ENCODE results near the gene ATR. TPM values are rescaled to one million over a fixed set of nuclear protein-coding genes. Genes with fewer than 3 reads are reported as not detected.

Gene ATR
- total RNA-seq, 2 donors from 2014 or later: 18.2 to 18.8 TPM

DNA sequence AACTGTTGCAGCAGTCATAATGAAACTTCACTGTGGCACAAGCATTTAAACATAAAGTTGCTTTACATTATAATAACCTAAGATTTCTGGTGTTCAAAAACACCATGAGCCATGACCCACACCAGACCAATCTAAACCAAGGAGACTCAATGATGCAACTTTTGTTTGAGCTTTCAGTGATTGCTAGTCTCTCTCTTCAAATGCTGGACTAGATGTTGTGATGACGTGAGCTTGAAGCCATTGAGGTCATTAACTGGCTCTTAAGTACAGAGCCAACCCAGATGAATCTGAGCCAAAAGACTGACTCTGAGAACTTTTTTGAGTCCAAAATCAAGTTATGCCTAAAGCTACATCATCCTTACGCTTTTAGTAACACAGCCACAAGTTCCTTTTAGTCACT, 36.5 kb downstream of the ATR start:
- intact Hi-C loops (cut with DNase I): no loop called here
- TF ChIP-seq, protein P1, sequence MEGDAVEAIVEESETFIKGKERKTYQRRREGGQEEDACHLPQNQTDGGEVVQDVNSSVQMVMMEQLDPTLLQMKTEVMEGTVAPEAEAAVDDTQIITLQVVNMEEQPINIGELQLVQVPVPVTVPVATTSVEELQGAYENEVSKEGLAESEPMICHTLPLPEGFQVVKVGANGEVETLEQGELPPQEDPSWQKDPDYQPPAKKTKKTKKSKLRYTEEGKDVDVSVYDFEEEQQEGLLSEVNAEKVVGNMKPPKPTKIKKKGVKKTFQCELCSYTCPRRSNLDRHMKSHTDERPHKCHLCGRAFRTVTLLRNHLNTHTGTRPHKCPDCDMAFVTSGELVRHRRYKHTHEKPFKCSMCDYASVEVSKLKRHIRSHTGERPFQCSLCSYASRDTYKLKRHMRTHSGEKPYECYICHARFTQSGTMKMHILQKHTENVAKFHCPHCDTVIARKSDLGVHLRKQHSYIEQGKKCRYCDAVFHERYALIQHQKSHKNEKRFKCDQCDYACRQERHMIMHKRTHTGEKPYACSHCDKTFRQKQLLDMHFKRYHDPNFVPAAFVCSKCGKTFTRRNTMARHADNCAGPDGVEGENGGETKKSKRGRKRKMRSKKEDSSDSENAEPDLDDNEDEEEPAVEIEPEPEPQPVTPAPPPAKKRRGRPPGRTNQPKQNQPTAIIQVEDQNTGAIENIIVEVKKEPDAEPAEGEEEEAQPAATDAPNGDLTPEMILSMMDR (IDR thresholded peaks at IDR 0.05): no peak
- TF ChIP-seq POLR2A (IDR thresholded peaks at IDR 0.05): no peak
- Histone ChIP-seq H3K27me3 (no peaks in the 10 kb centered on the region), H3K9me3 (no peaks in the 10 kb centered on the region), H3K4me1 (no peaks in the 10 kb centered on the region), H3K27ac (no peak overlapping the region), H3K36me3 (replicated peaks in 1 of 2; ENCODE audit: insufficient read depth in 1 of 2, low read depth in 2 of 2) (peaks cover 0 to 7% of the 10 kb centered on the region in 2 donors), H3K4me3 (no peak overlapping the region)
- 80 to 96% methylated on average over 2 of the region's 2 CpGs for WGBS, 2 donors
- DNase-seq: no peak
- no peak for ATAC-seq

DNA sequence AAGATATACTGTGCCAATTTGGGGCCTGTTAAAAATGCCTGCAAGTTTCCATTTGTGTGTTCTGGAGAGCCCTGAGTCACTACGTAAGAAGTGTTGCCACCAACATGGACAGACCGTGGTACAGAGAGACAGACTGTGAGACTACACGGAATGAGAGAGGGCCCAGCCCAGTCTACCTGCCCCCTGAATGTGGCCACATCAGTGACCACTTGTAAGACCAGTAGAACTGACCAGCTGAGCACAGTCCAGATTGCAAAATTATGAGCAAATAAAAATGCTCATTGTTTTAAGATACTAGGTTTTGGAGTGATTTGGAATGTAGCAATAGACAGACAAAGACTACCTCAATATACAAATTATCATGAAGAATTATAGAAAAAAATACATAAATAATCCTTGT, 42.0 kb downstream of the ATR start:
- TF ChIP-seq, protein P1 (IDR thresholded peaks at IDR 0.05): no peak
- TF ChIP-seq POLR2A (IDR thresholded peaks at IDR 0.05): no peak
- intact Hi-C loops (cut with DNase I): no loop called here

DNA sequence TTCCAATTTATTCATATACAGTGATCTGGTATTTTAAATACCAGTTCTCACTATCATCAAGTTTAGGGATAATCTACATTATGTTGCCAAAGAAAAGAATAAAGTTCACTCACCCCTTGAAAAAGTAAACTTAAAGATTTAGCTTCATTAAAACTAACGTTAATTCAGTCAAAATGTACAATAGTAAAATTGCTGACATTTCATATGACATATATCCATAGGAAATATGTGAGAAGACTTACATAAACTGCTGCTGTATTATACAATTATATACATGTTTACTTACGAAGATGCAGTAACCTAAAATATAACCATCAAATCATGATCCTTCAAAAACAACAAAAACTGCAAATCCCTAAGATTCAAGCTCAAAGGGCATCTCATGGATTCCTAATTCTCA, 44.0 kb downstream of the ATR start:
- intact Hi-C loops (cut with DNase I): no loop called here
- Histone ChIP-seq H3K9me3 (no peaks in the 10 kb centered on the region), H3K27me3 (no peaks in the 10 kb centered on the region), H3K4me1 (no peaks in the 10 kb centered on the region), H3K36me3 (replicated peaks in 1 of 2; ENCODE audit: insufficient read depth in 1 of 2, low read depth in 2 of 2) (peaks cover 4 to 20% of the 10 kb centered on the region in 2 donors), H3K27ac (no peak overlapping the region), H3K4me3 (no peak overlapping the region)
- ATAC-seq: no peak
- WGBS, 2 donors: 93 to 96% methylated on average over 2 of the region's 2 CpGs
- TF ChIP-seq, protein P1 (IDR thresholded peaks at IDR 0.05): no peak
- TF ChIP-seq POLR2A (IDR thresholded peaks at IDR 0.05): no peak
- no peak for DNase-seq

More for the DNA sequence above, 42.0 kb downstream of the ATR start:
- Histone ChIP-seq H3K9me3 (no peaks in the 10 kb centered on the region), H3K4me3 (no peak overlapping the region), H3K27me3 (no peaks in the 10 kb centered on the region), H3K4me1 (no peaks in the 10 kb centered on the region), H3K27ac (no peak overlapping the region), H3K36me3 (replicated peaks in 1 of 2; ENCODE audit: insufficient read depth in 1 of 2, low read depth in 2 of 2) (peaks cover 4 to 20% of the 10 kb centered on the region in 2 donors)
- DNase-seq (no peak), ATAC-seq (no peak)
- WGBS, 2 donors: 93 to 98% methylated on average over 3 of the region's 3 CpGs

GRCh38 chr3:142530296-142530695, 48.2 kb downstream of the ATR start:
- no peaks in the 10 kb centered on the region for H3K9me3 ChIP-seq
- intact Hi-C loops (cut with DNase I): no loop called here
- peaks cover 4 to 13% of the 10 kb centered on the region in 2 donors for H3K36me3 ChIP-seq (replicated peaks in 1 of 2; ENCODE audit: insufficient read depth in 1 of 2, low read depth in 2 of 2)
- DNase-seq: no peak
- H3K4me1 ChIP-seq: no peaks in the 10 kb centered on the region
- H3K4me3 ChIP-seq: no peak overlapping the region
- TF ChIP-seq POLR2A (IDR thresholded peaks at IDR 0.05): no peak
- TF ChIP-seq, protein P1 (IDR thresholded peaks at IDR 0.05): no peak
- no peak overlapping the region for H3K27ac ChIP-seq
- 66 to 95% methylated on average over 1 of the region's 1 CpG for whole genome bisulfite sequencing, 2 donors
- H3K27me3 ChIP-seq: no peaks in the 10 kb centered on the region
- ATAC-seq: no peak

GRCh38 chr3:142523921-142524566, 54.5 kb downstream of the ATR start:
- no peak for DNase-seq
- H3K36me3 ChIP-seq (replicated peaks in 1 of 2; ENCODE audit: insufficient read depth in 1 of 2, low read depth in 2 of 2): peaks cover 0 to 14% of the 10 kb centered on the region in 2 donors
- no peaks in the 10 kb centered on the region for H3K9me3 ChIP-seq
- 86 to 87% methylated on average over 4 of the region's 4 CpGs for WGBS, 2 donors
- H3K4me3 ChIP-seq: no peak overlapping the region
- intact Hi-C loops (cut with DNase I): no loop called here
- H3K4me1 ChIP-seq: no peaks in the 10 kb centered on the region
- H3K27me3 ChIP-seq: no peaks in the 10 kb centered on the region
- H3K27ac ChIP-seq: no peak overlapping the region
- no peak for TF ChIP-seq POLR2A (IDR thresholded peaks at IDR 0.05)
- TF ChIP-seq, protein P1 (IDR thresholded peaks at IDR 0.05): no peak
- no peak for ATAC-seq

All from body of pancreas (tissue), 4 donors.